HG03460 (cell line): ENCODE data around the gene KCNK5.

Experiments used
- ATAC-seq: cut with Tn5 transposase; IDR thresholded peaks from one replicate; pipeline ENCODE4 v1.9.1; 2021; ENCODE audit not compliant: unreplicated experiment

KCNK5 gene

DNA sequence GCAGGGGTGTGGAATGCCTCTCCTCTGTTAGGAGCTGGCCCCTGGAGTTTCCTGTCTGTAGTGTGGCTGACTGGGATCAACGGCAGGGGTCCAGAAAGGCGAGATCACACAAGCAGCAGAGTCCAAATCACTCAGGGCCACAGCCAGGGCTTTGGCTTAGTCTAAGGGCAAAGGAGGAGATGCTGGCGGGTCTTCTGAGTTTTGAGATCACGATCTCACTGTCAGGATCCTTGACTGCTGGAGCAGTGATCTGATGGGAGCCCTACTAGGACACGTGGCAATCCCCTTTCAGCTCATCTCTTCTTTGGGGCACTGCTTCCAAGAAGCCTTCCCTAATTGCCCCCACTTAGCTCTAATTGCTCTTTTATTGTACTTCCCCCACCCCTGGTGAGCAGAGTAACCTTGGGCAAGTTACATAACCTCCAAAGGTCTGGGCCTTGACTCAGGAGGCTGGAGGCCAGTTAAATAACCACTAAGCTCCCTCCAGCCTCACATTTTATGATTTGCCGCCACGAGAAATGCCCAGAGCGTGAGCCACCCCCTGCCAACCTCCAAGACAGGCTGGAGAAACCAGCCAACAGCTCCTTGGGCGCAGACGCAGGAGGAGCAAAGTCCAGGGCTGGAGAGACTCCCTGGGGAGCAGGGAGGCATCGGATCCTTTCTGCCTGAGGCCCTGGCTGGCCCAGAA, 12.0 kb downstream of the KCNK5 start:
- no peak for ATAC-seq

- ATAC-seq, result no peak
Observed at GRCh38 chr6:39215640-39216158, 13.6 kb downstream of the KCNK5 start.

- no peak for ATAC-seq
Observed at GRCh38 chr6:39214846-39215639, 14.2 kb downstream of the KCNK5 start.

DNA sequence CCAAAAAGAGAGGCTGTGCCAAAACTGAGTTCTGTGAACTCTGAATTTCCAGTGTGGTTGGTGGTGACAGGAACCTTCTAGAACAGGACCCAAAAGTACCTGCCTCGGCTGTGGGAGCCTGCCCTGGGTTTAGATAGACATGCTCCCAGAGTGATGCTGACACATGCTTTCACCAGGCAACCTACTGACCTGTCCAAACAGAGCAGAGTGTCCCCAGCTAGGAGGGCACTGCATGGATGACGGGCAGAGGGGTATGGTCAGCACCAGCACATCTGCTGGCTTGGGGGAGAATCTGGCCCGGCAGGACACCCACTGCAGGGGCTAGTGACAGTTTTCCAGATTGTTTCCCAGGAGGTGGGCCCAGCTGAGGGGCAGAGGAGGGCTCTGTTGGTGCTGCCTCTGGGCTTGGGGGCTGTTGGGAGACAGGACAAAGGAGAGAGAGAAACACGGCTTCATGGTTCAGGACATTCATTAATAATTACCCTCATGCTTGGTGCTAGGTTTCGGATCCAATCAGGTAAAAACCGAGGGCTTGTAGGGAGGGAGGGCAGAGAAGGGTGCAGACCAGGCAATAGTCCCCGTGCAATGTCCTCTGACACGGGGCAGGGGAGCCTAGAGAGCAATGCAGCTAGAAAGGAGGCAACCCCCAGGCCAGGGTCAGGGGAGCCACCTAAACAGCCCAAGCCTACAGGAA, 15.0 kb downstream of the KCNK5 start:
- ATAC-seq, result no peak

DNA sequence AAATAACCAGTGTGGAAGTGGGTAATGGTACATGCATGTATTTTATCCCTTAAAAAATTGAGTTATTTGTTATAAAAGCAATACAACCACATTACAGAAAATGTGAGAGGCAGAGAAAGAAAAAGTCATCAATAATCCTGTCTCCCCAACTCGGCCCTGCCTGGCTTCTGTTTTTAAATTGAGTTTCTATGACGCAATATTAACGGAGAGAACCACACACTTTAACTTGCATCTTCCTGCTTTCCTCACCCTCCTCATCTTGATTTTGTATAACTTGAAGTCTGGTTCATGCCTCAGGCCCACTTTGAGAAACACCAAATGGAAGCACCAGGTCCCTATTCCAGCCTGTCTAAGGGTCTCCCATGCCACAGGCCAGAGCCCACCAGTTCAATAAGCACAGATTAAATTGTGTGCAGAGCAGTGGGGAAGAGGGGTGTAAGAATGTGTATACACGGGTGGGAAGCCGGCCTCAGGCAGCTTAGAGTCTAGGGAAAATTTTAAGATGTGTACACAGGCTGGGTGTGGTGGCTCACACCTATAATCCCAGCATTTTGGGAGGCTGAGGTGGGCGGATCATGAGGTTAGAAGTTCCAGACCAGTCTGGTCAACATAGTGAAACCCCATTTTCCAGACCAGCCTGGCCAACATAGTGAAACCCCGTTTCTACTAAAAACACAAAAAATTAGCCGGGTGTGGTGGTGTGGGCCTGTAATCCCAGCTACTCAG, 15.9 kb downstream of the KCNK5 start:
- no peak for ATAC-seq

DNA sequence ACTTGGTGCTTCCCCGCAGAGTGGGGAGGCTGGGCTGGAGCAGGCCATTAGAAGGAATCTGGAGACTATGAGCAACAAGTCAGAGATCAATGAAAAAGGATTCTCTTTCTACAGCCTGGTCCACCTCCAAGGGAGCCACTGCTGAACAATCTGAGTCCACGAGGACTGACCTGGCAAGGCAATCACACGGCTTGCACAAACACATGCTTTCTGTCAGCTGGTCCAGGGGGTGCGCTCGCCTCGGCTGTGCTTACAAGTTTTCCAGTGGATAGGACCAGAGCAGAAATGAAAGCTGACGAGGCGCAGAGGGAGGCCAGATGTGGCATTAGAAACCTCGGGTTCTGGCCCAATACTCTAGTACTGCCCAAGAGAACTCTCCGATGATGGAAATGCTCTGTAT, 18.1 kb downstream of the KCNK5 start:
- no peak for ATAC-seq

DNA sequence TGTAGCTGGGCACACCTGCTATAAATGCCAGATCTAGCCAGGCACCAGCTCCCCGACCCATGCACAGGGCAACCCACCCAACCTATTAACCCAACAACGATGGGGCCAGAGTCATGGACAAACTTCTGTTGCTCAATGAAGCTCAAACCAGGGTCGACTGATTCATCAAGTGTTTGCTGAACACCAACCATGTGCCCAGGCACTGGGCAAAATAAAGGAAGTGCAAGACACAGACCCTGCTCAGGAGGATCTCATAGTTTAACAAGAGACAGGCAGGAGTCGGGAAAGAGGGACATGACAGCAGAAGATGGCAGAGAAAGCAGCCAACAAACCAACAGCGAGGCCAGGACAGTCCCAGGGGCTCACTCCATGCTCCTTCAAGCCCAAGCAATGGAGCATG, 18.8 kb downstream of the KCNK5 start:
- no peak for ATAC-seq

DNA sequence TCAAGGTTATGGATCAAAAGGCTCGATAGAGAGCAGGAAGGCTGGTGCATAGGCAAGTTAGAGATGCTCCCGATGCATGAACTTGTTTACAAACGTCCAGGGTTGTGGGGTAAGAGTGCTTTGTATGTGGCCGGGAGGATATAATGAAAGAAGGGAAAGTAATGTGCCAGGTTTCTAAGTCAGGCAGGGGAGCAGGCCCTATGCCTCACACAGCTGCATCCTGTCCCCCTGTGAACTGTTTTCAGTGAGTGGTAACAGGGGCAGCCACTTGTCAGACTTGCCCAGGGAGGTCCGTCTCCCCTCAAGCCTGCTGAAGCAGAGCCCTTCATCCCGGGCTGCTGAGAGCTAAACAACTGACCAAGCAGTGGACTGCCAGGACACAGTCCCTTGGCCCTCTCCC, 19.4 kb downstream of the KCNK5 start:
- ATAC-seq, result no peak

DNA sequence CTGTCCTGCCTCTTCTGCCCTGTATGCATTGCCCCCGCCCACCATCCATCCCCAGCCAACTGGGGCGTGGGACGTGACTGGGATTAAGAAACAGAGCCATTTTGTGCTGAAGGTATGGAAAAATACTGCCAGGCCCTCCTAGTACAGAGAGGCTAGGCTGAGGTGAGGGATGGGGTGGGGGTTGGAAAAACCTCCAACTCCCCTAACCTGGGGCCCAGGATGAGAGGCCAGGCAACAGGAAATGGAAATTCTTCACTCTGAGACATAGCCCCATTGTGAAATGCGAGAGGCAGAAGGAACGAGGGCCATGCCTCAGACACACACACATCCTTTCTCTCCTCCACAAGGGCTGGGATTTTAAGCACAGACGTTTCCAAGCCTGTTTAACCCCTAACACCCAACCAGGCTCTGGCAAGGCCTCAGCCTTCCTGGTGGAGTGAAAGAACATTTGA, 19.9 kb downstream of the KCNK5 start:
- no peak for ATAC-seq

- no peak for ATAC-seq
Observed at GRCh38 chr6:39208223-39208739, 21.0 kb downstream of the KCNK5 start.

GRCh38 chr6:39207416-39208222, 21.7 kb downstream of the KCNK5 start:
- no peak for ATAC-seq

GRCh38 chr6:39206250-39206721, 23.0 kb downstream of the KCNK5 start:
- no peak for ATAC-seq

DNA sequence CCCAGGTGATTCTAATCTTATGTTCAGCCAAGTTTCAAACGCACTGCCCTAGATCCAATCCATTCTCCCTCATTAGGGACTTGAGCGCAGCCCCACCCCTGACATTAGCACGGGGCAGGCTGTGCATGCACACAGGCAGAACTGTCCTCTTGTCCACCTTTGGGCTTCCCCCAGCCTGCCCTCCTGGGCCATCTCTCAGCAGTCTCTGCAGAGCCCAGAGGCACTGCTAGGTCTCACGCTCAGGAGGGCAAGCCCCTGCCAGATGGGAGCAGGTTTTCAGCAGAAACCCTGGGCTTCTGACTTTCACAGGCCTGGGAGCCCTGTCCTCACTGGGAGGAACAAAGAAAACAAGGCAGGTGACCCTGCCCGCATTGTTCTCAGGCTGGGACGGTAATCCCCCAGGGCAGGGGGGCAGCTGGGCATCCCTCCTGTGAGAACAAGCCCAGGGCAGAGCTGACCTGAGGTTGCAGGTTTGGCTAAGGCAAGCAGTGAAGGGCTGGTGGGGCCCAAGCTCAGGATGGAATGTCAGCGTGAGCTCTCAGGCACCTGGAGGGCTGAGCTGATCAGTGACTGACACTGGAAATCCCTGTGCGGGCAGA, 24.5 kb downstream of the KCNK5 start:
- no peak for ATAC-seq

DNA sequence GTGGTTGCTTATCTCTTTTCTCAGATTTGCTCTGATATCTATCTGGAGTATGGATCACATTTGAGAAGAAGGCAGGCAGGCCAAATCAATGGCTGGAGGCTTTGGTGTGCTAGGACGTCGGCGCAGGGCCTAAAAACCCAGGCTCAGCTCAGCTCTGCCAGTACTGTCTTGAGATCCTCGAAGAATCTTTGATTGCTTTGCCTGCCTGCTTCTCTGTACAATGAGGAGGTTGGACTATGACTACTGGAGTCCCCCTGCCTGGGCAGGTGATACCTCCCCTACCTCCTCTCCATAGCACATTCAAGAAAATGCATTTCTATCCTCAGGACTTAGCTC, 25.1 kb downstream of the KCNK5 start:
- no peak for ATAC-seq

DNA sequence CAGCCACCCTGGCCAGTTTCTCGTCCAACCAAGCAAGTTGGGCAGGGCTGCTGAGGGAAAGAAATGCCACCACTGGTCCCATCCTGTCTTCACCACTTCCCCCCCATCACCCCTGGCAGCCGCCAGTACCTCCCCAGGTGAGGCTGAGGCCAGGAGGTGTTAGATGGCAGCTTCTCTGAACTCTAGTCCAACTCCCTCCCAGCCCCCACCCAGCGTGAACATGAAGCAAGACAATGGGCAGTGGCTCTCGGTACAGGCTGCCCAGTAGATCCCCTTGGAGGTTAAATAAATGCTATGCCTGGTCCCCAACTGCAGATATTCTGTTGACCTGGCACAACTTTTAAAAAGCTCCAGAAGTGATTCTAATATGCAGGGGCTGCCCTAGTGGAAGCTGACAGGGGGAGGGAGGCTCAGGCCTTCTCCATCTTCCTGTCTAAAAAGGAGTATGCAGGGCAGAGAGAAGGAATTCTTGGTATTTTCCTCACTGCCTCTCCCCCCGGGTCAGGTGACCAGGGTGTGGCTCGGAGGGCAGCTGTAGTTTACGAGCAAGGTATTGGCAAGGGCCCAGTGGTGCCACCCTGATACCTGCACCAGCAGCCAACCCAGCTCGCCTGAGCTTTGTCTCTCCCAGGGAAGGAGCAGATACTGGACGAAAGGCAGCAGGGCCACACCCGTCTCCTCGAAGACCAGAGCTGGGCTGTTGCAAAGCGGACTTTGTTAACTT, 25.7 kb downstream of the KCNK5 start:
- ATAC-seq, result no peak

DNA sequence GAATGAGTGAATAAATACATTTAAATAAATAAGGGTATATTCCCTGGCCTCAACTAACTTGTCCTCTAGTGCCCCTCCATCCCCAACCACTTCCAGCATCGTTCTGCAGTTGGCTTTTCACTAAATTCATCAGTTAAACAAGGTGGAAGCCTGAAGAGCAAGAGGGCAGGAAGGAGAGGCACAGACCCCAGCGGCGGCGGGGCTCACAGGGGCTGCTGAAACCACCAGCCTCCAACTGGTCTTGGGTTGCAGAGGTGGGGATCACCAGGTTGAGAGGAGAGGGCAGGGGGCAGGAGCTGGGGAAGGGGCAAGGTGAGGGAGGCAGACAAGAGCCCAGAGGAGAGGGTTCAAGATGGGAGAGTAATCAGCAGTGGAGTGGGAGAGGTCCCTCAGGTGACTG, 27.1 kb downstream of the KCNK5 start:
- ATAC-seq, result no peak

DNA sequence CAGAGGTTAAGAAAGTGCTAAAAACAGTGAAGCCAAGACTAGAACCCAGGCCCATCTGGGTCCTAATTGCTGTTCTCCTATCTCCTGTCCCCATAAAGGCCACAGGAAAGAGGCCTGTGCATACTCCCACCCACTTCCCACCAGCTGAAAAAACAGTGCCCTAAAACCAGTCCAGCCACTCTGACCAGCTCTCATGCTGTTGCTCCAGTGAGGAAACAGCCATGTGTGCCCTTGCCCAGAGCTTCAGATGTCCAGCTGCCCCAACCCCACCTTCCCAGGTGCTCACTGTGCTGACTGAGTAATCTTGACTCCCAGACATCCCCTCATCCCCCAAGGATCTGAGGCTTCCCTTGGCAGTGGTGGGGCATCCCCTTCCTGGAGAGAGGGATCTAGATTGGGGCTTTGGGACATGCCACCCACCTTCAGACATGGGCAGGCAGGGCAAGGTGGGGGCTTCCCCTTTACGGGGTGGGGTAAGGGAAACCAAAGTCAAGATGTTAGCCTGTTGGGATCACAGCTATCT, 28.7 kb downstream of the KCNK5 start:
- ATAC-seq, result no peak

DNA sequence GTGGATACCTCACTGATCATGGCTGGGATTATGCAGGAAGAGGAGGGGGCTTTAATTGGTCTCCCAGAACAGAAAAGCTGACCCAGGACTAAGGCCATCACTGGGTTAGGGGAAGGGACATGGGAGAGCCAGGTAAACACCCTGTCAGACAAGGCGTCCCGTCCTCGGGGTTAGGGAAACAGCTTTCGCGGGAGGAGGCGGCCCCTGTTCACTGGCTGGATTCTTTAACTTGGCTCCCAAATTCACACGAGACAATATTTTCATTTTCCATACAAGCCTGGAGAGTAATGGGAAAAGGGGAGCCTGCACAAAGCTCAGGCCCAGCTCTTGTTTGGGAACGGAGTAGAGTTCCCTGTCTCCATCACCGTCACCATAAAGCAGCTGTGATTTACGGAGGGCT, 29.3 kb downstream of the KCNK5 start:
- no peak for ATAC-seq
